Medulla oblongata (tissue), 1 donor: ENCODE measurements around the gene PCGF2.

Experiments used
- DNase-seq: peaks from one replicate; pipeline ENCODE4 v3.0.0-alpha.2; 2015; ENCODE audit errors: extremely low spot score

Gene PCGF2

GRCh38 chr17:38751144-38751807 lies 3.1 kb upstream of the PCGF2 start:
- DNase-seq = no peak

- no peak for DNase-seq
These were observed 2.4 kb upstream of the PCGF2 start for GRCh38 chr17:38750312-38751121.

- DNase-seq = no peak
These were observed 1.8 kb upstream of the PCGF2 start for GRCh38 chr17:38750044-38750311.

GRCh38 chr17:38749223-38750043 lies 1.3 kb upstream of the PCGF2 start:
- no peak for DNase-seq

- no peak for DNase-seq
These were observed 721 bp upstream of the PCGF2 start for GRCh38 chr17:38748892-38749222.

GRCh38 chr17:38747463-38748148 lies 530 bp downstream of the PCGF2 start:
- DNase-seq = no peak

- no peak for DNase-seq
These were observed 1.2 kb downstream of the PCGF2 start for GRCh38 chr17:38746849-38747462.

GRCh38 chr17:38746004-38746848 lies 1.9 kb downstream of the PCGF2 start:
- no peak for DNase-seq

- DNase-seq = no peak
These were observed 2.6 kb downstream of the PCGF2 start for GRCh38 chr17:38745545-38745944.

GRCh38 chr17:38743556-38744171 lies 4.5 kb downstream of the PCGF2 start:
- no peak for DNase-seq

GRCh38 chr17:38742411-38743308 lies 5.5 kb downstream of the PCGF2 start:
- DNase-seq = no peak

GRCh38 chr17:38741921-38742410 lies 6.2 kb downstream of the PCGF2 start:
- peak; percentile 47 for DNase-seq

GRCh38 chr17:38741461-38741860 lies 6.7 kb downstream of the PCGF2 start:
- no peak for DNase-seq

- DNase-seq = no peak
These were observed 7.3 kb downstream of the PCGF2 start for GRCh38 chr17:38740806-38741205.

GRCh38 chr17:38740044-38740443 lies 8.1 kb downstream of the PCGF2 start:
- DNase-seq = no peak

- no peak for DNase-seq
These were observed 8.8 kb downstream of the PCGF2 start for GRCh38 chr17:38739305-38739704.

- DNase-seq = no peak
These were observed 9.4 kb downstream of the PCGF2 start for GRCh38 chr17:38738686-38739085.

GRCh38 chr17:38738007-38738662 lies 10.0 kb downstream of the PCGF2 start:
- no peak for DNase-seq
